RWPE1 (cell line): ENCODE results near the gene KNCN.
A peak's percentile ranks its signal among the peaks of the same experiment; 100 is the strongest.

Source experiments
- CTCF ChIA-PET: fragments of 350-600 bp; sonication (Branson Sonifier 250); formaldehyde crosslinking; extraction: SDS; loops from one replicate; lab custom pipeline; 2021; lab: Yijun Ruan, JAX
- POLR2A ChIA-PET: fragments of 400-600 bp; formaldehyde crosslinking; extraction: SDS; loops from one replicate; lab custom pipeline; 2020; ENCODE audit warnings: antibody characterized with exemption; ENCODE audit not compliant: low non-redundant PET; lab: Yijun Ruan, JAX
- DNase-seq: peaks from one replicate; pipeline ENCODE4 v3.0.0; 2012; ENCODE audit warnings: low spot score
- H3K27ac ChIP-seq: fragments of 450-650 bp; 2 replicates; pipeline ENCODE4 v1.5.1; 2017
- CTCF ChIP-seq: fragments of 450-650 bp; conservative IDR thresholded peaks from 2 replicates; pipeline ENCODE4 v1.5.1; 2017; ENCODE audit warnings: low read depth, mild to moderate bottlenecking

Gene KNCN

GRCh38 chr1:46525253-46525983 lies 26.0 kb downstream of the KNCN start:
- CTCF ChIA-PET, result interaction anchor here (1.2 to 3.0 kb wide), 5 partner anchors 23 to 79 kb away, joined by 5 to 23 read pairs (median 6); no protein-coding TSS in a partner anchor
- H3K27ac ChIP-seq, result no peak overlapping the region
- DNase-seq, result no peak
- POLR2A ChIA-PET, result no interaction called here
- TF ChIP-seq CTCF, result no peak

GRCh38 chr1:46524843-46525242 lies 26.6 kb downstream of the KNCN start:
- no peak for DNase-seq
- ChIA-PET POLR2A (no interaction called here), CTCF (no interaction called here)
- no peak overlapping the region for H3K27ac ChIP-seq
- TF ChIP-seq CTCF, result no peak

- POLR2A ChIA-PET, result no interaction called here
- no peak for DNase-seq
- CTCF ChIA-PET, result interaction anchor here (0.6 to 2.2 kb wide), 3 partner anchors 39 to 742 kb away, joined by 3 to 14 read pairs (median 3); no protein-coding TSS in a partner anchor
- H3K27ac ChIP-seq, result peak overlapping the region; percentile 12; the same call in 1 of the 2 replicates
- no peak for TF ChIP-seq CTCF
Measured at GRCh38 chr1:46523496-46524353, 27.7 kb downstream of the KNCN start.

GRCh38 chr1:46522969-46523320 lies 28.5 kb downstream of the KNCN start:
- peak overlapping the region; percentile 75 for H3K27ac ChIP-seq
- no peak for DNase-seq
- ChIA-PET POLR2A (no interaction called here), CTCF (interaction anchor here (0.6 to 2.2 kb wide), 3 partner anchors 38 to 580 kb away, joined by 3 to 14 read pairs (median 5); no protein-coding TSS in a partner anchor)
- no peak for TF ChIP-seq CTCF

GRCh38 chr1:46522184-46522968 lies 29.1 kb downstream of the KNCN start:
- ChIA-PET POLR2A (interaction anchor here (0.8 kb wide), 1 partner anchor 94 kb away, joined by 3 read pairs; the partner anchor contains the start of gene MOB3C), CTCF (interaction anchor here (0.6 to 2.2 kb wide), 2 partner anchors 45 to 581 kb away, joined by 5 to 14 read pairs; no protein-coding TSS in a partner anchor)
- peak; percentile 26 for DNase-seq
- peak overlapping the region; percentile 75 for H3K27ac ChIP-seq
- no peak for TF ChIP-seq CTCF
